HG02763 (cell line): Measurements from ENCODE around the gene ADCY2.
A peak's percentile ranks its signal among the peaks of the same experiment; 100 is the strongest.

Source experiments
- ATAC-seq: cut with Tn5 transposase; IDR thresholded peaks from one replicate; pipeline ENCODE4 v1.9.1; 2021; ENCODE audit warnings: mild to moderate bottlenecking, moderate library complexity; ENCODE audit not compliant: unreplicated experiment

ADCY2 gene

DNA sequence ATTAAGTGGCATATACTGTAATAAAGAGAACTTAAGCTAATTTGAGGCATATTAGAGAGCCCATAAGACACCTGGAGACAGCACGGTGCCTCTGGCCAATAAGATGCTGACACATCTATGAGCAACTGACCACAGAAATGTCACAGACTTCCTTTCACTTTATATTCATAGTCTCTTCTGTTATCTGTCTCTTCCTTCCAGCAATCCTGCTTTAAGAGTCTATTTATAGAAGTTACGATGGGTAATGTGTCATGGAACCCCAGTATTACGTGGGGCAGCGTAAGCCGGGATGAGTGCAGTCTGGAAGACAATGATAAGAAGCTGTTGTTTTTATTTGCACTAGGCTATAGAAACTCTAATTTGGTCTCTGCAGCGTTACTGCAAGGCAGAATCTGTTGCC is 318.2 kb downstream of the ADCY2 start:
- ATAC-seq = no peak

GRCh38 chr5:7714697-7715096 is 318.8 kb downstream of the ADCY2 start:
- no peak for ATAC-seq

- ATAC-seq = no peak
These were observed 321.8 kb downstream of the ADCY2 start for GRCh38 chr5:7717691-7718090.

GRCh38 chr5:7728076-7728475 is 332.1 kb downstream of the ADCY2 start:
- no peak for ATAC-seq

DNA sequence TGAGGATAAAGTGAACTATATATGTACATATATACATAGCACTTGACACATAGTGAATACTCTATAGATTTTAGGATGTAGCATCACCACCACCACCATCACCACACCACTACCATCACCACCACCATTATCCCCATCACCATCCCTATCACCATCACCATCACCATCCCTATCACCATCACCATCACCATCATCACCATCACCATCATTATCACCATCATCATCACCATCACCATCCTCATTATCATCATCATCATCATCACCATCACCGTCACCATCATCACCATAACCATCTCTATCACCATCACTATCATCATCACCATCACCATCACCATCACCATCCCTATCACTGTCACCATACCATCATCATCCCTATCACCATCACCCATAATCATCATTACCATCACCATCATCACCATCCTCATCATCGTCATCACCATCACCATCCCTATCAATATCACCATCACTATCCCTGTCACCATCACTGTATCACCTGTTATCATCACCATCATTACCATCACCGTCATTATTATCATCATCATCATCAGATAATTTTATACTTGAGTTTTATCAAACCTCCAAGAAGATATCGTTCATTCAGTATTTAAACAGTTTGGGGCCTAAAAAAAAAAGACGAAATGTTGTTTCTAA is 345.6 kb downstream of the ADCY2 start:
- no peak for ATAC-seq

DNA sequence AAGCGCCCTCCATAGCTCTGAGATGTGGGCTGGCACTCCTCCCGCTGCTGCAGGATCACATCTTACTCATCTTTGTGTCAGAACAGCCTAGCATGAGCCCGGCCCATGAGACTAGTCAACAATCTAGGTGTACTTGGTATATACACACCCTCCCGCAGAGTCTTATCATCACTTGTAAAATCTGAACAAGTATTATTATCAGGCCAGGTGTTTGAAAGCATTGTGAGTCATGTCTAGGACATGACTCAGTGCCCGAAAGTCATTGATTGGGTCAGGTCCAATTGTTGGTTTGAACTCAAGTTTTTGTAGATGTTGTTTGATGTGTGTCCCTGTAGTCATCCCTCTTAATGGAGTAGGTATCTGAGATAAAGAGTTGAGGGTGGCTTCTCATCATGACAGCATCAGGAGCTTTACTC is 346.3 kb downstream of the ADCY2 start:
- no peak for ATAC-seq

DNA sequence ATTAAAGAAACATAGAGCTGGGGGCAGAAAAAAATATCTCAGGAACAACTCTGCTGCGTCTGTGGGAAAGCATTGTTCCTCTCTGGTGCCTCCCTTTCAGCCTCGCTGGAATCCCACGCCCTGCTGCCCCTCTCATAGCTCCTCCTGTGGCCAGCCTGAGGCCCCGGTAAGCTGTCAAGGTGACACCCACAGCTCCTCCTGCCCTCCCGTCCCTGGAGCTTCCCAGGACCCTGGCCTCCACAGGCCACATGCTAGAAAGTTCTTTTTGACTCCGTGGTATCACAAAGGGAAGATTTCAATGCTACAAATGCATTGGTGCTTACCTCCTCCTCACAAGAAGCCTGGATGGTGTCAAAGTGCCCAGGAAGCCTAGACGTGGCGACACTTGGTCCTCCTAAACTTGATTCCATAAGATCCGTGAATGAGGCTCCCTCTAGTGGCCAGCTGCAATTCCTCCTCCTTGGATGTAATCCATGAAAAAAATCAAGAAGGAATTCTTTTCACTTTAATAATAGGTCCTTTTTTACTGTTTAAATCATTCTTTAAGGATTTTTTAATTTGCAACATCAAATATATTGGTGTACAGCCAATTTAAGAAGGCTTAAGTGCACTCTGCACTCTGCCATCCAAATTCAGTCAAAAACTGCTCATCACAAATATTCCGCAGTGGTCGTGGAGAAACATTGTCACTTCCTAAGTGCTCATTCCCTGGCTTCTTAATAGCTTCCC is 350.1 kb downstream of the ADCY2 start:
- no peak for ATAC-seq

- no peak for ATAC-seq
These were observed 351.8 kb downstream of the ADCY2 start for GRCh38 chr5:7747728-7748127.

GRCh38 chr5:7749626-7750025 is 353.7 kb downstream of the ADCY2 start:
- ATAC-seq = no peak

DNA sequence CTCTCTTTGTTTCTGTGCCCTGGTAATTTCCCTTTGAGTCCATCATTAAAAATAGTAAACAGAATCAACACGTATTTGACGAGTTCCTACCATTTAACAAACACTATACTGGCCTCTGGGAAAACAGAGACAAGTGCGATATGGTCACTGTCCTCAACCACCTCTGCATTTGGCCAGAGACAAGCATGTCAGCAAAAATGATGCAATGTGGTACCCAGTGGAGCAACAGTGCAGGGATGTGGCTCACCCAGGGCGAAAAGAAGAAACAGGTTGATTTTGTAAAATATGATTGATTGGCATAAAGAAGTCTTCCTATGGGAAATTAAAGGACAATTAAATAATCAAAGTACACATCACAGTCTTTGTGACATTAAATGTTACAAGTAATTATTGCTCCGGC is 355.9 kb downstream of the ADCY2 start:
- ATAC-seq = no peak

GRCh38 chr5:7753181-7753580 is 357.2 kb downstream of the ADCY2 start:
- ATAC-seq = no peak

DNA sequence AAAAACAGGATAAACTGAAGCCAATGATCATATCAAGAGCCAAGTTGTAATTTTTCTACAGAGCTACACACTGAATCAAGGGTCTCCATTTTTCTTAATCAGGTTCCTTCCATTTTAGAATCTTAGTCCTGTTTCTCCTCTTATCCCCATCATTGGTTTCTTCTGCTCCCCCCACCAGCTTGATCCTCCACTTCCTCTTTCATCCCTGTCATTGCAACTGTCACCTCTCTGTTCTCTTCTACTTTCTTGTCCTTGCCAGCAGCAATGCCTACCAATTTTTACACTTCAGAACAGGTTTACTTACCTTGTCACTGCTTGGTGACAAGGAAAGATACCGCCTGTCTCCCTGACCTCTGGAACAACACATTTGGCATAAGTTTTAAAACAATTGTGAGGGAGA is 357.7 kb downstream of the ADCY2 start:
- ATAC-seq = no peak

GRCh38 chr5:7754490-7754889 is 358.6 kb downstream of the ADCY2 start:
- ATAC-seq = no peak

DNA sequence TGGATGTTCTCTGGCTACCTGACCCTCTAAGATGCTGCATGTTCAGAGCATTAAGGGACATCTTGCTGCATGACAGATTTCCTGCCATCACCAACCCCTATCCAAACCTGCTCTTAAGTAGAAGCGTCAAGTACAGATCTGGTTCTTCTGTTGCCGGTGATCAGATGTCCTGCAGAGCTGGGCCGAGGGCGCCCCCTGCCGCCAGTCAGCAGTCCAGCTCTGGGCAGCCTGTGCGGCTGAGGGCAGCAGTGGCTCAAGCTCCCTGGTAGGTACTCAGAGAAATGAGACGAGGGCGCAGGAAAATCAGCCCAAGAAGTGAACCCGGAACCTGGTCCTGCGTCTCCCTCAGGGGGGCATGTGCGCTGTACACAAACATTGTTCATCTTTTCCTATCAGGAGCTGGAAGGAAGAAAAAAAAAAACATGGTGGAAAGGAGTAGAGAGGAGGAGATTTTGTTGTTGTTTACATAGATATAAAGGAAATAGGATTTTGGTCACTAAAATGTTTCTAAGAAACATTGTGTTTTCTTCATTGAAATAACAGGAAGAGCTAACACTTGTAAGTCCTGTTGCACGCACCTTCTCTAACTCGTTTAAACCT is 359.2 kb downstream of the ADCY2 start:
- ATAC-seq = peak; percentile 65

GRCh38 chr5:7755958-7756357 is 360.0 kb downstream of the ADCY2 start:
- no peak for ATAC-seq

- no peak for ATAC-seq
These were observed 360.5 kb downstream of the ADCY2 start for GRCh38 chr5:7756453-7756852.

DNA sequence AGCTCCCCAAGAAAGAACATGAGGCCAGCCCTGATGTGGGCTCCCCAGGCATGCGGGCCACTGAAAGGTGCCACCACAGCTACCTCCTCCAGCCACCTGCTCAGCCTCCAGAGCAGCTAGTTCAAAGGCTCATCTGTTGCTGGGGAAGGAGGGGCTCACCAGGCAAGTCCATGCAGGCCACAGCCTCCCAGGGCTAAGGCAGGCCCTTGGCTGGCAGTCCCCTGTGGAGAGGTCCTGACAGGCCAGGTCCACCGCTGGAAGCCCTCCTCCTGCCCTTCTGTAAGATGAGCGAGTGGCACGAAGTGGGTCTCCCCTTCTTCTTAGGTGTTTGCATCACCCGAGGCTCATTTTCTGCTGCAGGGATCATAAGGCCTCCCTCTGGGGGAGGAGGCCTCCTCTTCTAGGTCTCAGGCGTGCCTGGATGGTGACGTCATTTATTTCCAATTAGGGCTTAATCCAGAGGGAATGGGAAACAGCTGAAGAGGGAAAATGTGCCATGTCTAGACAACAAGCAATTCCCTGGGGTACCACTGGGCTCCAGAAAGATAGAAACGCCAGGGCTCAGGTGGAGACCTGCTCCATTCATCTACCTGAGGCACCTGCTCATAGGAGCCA is 363.4 kb downstream of the ADCY2 start:
- ATAC-seq = no peak

DNA sequence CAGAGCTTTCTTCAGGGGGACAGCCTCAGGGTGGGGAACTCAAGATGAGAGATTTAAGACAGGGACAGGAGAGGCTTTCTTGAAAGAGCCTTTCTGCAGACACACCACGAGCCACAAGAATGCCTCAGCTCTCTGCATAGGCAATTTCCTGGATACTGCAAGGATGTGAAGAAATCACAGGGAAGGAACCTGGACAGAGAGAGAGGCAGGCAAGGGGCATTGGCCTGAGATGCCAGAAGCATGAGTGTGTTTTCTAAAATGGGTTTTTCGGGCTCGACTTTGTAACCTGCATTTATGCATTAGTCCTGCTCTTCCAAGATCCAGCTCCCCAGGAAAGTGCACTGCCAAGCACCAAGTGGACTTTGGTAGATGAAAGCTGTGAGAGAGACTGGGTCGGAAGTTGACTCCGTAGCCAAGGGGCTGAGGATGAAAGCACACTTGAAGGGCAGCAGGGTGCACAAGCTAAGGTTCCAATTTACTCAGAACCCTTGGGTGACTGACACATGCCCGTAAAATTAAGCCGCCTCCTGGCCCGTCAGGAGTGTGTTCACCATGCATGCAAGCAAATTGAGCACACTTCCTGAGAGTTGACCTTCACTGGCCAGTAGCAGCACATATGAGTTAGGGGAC is 364.1 kb downstream of the ADCY2 start:
- no peak for ATAC-seq

GRCh38 chr5:7762267-7762666 is 366.3 kb downstream of the ADCY2 start:
- ATAC-seq = no peak

GRCh38 chr5:7763621-7764072 is 367.7 kb downstream of the ADCY2 start:
- ATAC-seq = no peak

- no peak for ATAC-seq
These were observed 368.5 kb downstream of the ADCY2 start for GRCh38 chr5:7764452-7764851.
